Activated CD4-positive, alpha-beta T cell treated with anti-CD3 and anti-CD28 coated beads, Interleukin-10, Interleukin-2, amounts not matched to agents 100 ng/mL and 50 ng/mL, durations not matched to agents 16 hours and 8 hours (primary cell): ENCODE results near the gene RBFOX1.

Source experiments
- DNase-seq: peaks from one replicate; pipeline ENCODE4 v3.0.0-alpha.2; 2020

Gene RBFOX1

DNA sequence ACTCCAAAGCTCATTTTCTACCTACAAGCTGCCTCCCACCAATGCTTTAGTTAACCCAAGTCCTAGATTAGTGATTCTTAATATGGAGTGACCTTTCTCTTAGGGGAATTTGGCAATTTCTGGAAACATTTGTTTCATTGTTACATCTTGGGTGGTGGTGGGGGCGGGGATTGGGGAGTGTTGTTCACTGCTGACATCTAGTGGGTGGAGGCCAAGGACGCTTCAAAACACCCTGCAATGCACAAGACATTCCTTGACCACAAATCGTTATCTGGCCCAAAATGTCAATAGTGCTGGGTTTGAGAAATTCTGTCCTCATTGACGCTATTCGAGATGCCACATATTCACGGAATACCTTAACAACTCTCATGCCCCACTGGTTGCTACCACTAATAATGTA, 282.9 kb downstream of the RBFOX1 start:
- DNase-seq: no peak

GRCh38 chr16:7624871-7625766, 292.5 kb downstream of the RBFOX1 start:
- DNase-seq: no peak

DNA sequence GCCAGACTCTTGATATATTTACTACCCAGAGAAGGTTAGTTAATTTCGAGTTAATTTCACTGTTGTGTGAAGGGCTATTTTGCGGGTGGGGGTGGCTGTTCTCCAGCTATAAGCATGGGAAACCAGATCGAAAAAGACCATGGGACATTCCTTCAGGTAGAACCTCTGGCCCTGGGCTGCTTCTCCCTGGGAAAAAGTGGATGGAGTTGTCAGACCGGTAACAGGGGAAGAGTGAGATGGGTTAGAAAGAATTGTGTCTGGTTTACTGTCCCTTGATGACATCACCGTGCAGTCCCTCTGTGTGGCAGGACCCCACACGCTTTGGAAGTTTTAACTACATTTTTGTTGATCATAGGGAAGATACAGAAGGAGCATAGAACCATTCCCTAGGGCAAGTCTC, 296.3 kb downstream of the RBFOX1 start:
- DNase-seq: no peak

GRCh38 chr16:7629571-7629970, 296.9 kb downstream of the RBFOX1 start:
- DNase-seq: no peak

DNA sequence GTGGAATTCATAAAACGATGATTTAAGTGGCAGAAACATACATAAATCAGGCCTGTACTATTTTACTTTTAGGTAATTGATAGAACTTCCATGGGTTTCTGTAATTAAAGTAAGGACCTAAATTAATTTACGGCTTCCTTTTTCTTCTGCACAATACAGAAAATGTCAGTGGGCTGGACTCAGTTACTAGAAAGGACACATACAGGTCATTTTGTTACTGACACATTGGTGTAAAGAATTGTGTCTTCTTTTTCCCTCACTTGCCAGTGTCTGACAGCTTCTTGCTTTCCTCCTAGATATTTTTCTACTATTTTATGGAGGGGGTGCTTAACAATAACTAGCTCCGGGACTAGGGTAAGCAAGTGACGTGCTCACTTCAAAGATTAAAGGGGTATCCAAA, 304.8 kb downstream of the RBFOX1 start:
- no peak for DNase-seq

GRCh38 chr16:7638306-7638705, 305.7 kb downstream of the RBFOX1 start:
- no peak for DNase-seq

DNA sequence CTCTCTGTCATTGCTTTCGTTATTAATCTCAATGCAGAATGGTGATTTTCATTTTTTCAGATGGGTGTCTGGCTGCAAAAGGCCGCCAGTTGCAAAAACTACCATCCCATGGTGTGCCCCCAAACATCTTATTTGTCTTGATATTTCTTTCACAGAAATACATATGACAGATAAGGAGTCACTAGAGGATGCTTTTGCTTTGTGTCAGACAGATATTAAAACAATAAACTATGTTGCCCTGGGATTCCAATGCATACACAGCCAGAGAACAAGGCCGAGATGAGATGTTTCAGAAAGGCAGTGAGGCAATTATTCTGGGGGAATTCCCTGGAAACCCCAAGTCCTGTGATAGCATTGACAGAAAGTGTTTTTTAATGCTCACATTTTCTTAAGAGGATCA, 307.7 kb downstream of the RBFOX1 start:
- no peak for DNase-seq

DNA sequence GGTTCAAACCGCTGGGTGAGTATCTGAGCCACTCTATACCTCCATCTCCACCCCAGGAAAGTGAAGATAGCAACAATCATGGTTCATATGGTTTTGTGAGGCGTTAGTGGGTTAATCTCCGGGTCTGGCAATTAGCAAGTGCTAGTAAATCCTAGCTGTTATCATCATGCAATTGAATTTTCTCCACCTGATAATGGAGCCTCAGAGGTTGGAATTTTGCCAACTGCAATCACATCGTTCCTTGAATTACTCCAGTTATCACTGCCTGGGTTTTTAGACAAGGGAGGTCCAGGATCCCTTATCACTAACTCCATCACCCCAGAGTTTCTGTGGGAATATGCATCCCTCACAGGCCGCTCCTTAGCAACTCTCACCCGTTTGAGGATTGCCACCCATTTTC, 311.5 kb downstream of the RBFOX1 start:
- DNase-seq: no peak

DNA sequence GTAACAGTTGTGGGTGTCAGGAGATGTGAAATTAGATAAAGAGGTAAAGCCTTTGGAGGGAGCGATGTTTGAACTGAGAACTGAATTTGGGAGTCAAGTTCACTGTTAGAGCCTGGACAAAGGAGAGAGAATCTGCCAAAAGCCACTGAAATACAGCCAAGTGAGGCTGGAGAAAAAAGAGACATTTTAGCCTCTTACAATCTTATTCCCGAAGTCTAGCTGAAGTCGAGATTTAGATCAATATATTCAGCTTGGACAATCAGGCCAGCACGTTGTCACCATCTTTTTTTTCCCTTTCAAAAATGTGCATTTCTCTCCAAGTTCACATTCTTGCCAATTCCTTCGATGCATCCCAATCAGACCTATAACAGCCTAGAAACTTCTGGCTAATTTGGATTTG, 312.2 kb downstream of the RBFOX1 start:
- DNase-seq: no peak

GRCh38 chr16:7646821-7647500, 314.3 kb downstream of the RBFOX1 start:
- DNase-seq: no peak

DNA sequence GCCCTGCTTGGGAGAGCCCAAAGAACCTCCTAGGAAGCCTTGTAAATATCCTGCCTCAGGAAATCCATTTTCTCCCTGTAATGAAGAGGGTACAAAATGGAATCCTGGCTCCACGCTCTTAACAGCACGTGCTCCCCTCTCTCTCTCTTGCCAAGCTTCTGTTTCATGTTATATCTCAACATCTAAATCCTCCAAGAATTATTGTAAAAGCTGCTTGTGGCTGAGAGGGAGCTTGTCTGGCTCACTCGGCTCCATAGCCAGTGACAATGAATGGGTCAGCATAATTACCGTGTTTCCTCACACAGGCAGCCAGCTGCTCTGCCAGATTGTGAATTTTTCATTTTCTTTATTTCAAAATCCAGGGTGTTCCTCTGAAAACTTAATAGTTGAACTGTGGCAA, 317.8 kb downstream of the RBFOX1 start:
- DNase-seq: no peak

DNA sequence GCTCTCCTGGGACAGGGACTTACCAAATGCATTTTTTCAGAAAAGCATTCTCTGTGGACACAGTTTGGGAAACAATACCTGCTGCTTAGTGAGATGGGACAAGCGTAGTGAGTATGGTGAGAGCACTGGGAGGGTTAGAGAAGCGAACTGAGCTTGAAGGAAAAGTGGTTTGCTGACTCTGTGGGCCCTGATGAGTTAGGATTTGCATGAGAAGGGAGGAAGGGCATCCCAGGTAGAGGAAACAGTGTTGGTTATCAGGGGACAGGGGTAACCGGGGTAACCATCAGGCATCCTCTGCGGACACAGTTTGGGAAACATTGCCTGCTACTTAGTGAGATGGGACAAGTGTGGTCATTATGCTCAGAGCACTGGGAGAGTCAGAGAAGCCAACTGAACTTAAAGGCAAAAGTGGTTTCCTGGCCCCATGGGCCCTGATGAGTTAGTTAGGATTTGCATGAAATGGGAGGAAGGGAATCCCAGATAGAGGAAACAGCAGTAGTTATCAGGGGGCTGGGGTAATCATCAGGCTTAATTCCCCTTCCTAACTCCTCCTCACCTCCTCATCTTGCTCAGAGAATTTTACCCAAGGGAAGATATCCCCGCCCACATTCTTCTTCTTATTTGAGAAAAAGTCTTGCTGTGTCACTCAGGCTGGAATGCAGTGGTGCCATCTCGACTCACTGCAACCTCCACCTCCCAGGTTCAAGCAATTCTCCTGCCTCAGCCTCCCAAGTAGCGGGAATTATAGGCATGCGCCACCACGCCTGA, 319.3 kb downstream of the RBFOX1 start:
- DNase-seq: no peak

- DNase-seq: no peak
These were observed 321.3 kb downstream of the RBFOX1 start for GRCh38 chr16:7653746-7654461.

- DNase-seq: no peak
These were observed 343.0 kb downstream of the RBFOX1 start for GRCh38 chr16:7675628-7676027.

GRCh38 chr16:7680296-7680695, 347.7 kb downstream of the RBFOX1 start:
- DNase-seq: no peak

- no peak for DNase-seq
These were observed 356.2 kb downstream of the RBFOX1 start for GRCh38 chr16:7688811-7689210.

DNA sequence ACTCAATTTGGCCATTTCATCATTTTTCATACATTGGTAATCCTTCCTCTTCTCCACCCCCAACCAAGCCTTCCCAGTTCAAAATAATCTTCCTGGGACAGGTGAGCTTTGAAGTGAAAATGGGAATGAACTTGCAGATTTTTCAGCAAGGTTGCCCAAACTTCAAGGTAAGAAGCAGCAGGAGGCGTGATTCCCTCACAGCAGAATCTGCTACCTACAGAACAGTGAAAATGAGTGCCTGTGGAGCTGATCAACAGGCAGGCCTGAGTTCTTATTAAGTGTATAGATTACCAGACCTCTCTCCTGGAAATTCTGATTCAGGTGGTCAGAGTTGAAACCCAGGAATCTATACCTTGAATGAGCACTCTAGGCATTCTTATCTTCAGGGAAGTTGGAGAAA, 356.6 kb downstream of the RBFOX1 start:
- DNase-seq: no peak

DNA sequence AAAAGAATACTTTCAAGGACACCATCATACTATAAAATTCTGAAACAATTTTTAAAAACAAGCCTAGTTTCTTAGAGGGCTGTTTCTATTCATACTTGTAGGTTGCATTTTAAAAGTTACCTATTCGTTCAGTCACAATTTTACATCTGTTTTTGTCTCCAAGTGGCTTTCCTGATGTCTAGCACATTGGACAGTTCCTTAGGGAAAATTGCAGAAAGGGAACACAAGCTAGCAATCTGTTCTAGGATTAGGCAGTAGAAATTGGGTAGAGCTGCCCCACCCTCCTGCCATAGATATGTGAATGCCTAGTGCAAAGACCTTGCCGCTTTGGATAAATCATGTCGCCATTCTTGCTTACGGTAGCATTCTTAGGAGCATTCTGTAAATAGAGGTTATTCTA, 358.9 kb downstream of the RBFOX1 start:
- no peak for DNase-seq

- no peak for DNase-seq
These were observed 371.0 kb downstream of the RBFOX1 start for GRCh38 chr16:7703672-7704071.

- DNase-seq: no peak
These were observed 373.2 kb downstream of the RBFOX1 start for GRCh38 chr16:7705885-7706284.

- no peak for DNase-seq
These were observed 376.5 kb downstream of the RBFOX1 start for GRCh38 chr16:7709186-7709585.

GRCh38 chr16:7713244-7713643, 380.6 kb downstream of the RBFOX1 start:
- no peak for DNase-seq

GRCh38 chr16:7714775-7715174, 382.1 kb downstream of the RBFOX1 start:
- no peak for DNase-seq
